Uterus (tissue), 4 donors: ENCODE data around the gene KCNA1. TPM values are rescaled to one million over a fixed set of nuclear protein-coding genes. Genes with fewer than 3 reads are reported as not detected.

Source experiments
- DNase-seq, 2 donors: peaks; one replicate each; pipeline ENCODE4 v3.0.0-alpha.2; 2019 to 2020
- H3K27ac ChIP-seq, 2 donors: fragments of 200-600 bp; sonication (generic); 1 replicate in 1 of 2; 2 replicates in 1 of 2; pipeline ENCODE4 v1.5.1; 2016 to 2018
- H3K27me3 ChIP-seq, 2 donors: fragments of 200-600 bp; sonication (generic); one replicate each; pipeline ENCODE4 v1.5.1; 2018 to 2019; ENCODE audit warnings: control low read depth in 1 of 2
- H3K36me3 ChIP-seq, 2 donors: fragments of 200-600 bp; sonication (generic); one replicate each; pipeline ENCODE4 v1.5.1; 2019; ENCODE audit warnings: control low read depth in 1 of 2
- H3K4me1 ChIP-seq, 2 donors: fragments of 200-600 bp; sonication (generic); one replicate each; pipeline ENCODE4 v1.5.1; 2018 to 2019; ENCODE audit warnings: control low read depth in 1 of 2
- H3K4me3 ChIP-seq, 2 donors: fragments of 200-600 bp; sonication (generic); 1 replicate in 1 of 2; 2 replicates in 1 of 2; pipeline ENCODE4 v1.5.1; 2018 to 2019; ENCODE audit warnings: mild to moderate bottlenecking in 1 of 2
- H3K9me3 ChIP-seq, 2 donors: fragments of 200-600 bp; sonication (generic); one replicate each; pipeline ENCODE4 v1.5.1; 2019; ENCODE audit warnings: control low read depth in 1 of 2
- POLR2A ChIP-seq, 2 donors: fragments of 450-650 bp; IDR thresholded peaks; one replicate each; pipeline ENCODE4 v1.6.1; 2016; ENCODE audit warnings: antibody characterized with exemption in 2 of 2, mild to moderate bottlenecking in 1 of 2, moderate library complexity in 1 of 2
- intact Hi-C: fragments of 100-400 bp; cut with DNase I; formaldehyde crosslinking; loops from one replicate; pipeline ENCODE4 v1.15.1; 2023; ENCODE audit warnings: low total_unique reads
- total RNA-seq, 4 donors: library from RNA; depleted of rRNA in 3 of 4; stranded (reverse); fragments of >200 nt in 3 of 4; gene quantifications; one replicate each; pipeline versions ENCODE4 v1.1.0 to v1.2.4, GENCODE V29; 2014 to 2023
- TF ChIP-seq, protein P1 (sequence below), 4 experiments: fragments of 200-600 bp in 2 of 4; fragments of 450-650 bp in 2 of 4; sonication (generic) in 2 of 4; IDR thresholded peaks; one replicate each; pipeline ENCODE4 v1.5.1; 2016 to 2019; ENCODE audit warnings: antibody characterized with exemption in 4 of 4, mild to moderate bottlenecking in 2 of 4, moderate library complexity in 1 of 4
- donor health status: DM: yes; HTN: yes; CAD: no.

Gene KCNA1
- total RNA-seq, 4 donors from 2014 or later, result under 0.01 to 2.4 (median 0.61) TPM; not detected in 1

DNA sequence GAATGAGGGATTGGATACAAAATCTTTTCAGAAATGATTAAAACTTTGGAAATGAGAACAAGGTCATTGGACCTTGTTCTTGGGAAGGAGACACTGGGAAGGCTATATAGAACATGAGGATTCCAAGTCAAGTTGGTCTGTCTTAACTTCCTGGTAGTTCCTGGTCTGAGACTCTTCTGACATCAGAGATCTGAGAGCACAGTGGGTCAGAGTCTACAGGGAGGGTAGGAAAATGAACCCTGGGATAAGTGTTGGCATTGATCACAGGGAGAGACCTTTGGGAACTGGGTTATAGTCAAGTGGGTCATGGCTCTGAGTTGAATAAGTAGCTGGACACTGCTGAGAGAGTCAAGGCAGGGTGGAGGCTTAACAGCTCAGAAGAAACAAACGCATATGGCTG lies 17.3 kb upstream of the KCNA1 start:
- Histone ChIP-seq H3K27ac (no peak overlapping the region), H3K27me3 (no peaks in the 10 kb centered on the region), H3K4me1 (no peaks in the 10 kb centered on the region), H3K4me3 (no peak overlapping the region), H3K36me3 (no peaks in the 10 kb centered on the region), H3K9me3 (no peaks in the 10 kb centered on the region)
- no peak for DNase-seq
- TF ChIP-seq POLR2A (IDR thresholded peaks at IDR 0.05), result no peak
- TF ChIP-seq, protein P1, sequence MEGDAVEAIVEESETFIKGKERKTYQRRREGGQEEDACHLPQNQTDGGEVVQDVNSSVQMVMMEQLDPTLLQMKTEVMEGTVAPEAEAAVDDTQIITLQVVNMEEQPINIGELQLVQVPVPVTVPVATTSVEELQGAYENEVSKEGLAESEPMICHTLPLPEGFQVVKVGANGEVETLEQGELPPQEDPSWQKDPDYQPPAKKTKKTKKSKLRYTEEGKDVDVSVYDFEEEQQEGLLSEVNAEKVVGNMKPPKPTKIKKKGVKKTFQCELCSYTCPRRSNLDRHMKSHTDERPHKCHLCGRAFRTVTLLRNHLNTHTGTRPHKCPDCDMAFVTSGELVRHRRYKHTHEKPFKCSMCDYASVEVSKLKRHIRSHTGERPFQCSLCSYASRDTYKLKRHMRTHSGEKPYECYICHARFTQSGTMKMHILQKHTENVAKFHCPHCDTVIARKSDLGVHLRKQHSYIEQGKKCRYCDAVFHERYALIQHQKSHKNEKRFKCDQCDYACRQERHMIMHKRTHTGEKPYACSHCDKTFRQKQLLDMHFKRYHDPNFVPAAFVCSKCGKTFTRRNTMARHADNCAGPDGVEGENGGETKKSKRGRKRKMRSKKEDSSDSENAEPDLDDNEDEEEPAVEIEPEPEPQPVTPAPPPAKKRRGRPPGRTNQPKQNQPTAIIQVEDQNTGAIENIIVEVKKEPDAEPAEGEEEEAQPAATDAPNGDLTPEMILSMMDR (IDR thresholded peaks at IDR 0.05), result no peak
- intact Hi-C loops, result no loop called here

DNA sequence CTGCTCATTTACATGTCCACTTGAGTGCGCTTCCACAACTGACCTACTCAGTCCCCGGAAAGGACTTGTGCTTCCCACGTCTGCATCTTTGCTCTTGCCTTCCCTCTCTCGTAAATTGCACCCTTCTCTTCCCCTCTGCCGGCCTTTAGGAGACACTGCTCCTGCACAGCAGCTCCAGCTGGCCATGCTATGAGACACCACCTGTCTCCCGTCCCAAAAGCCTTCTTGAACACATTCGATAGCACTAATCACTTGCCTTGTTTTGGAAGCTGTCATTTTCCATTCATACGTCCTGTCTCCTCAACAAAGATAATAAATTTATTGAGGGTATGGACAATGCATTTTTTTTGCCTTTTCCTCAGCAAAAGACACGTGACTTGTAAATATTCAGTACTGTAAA lies 15.7 kb upstream of the KCNA1 start:
- intact Hi-C loops, result no loop called here
- H3K4me3 ChIP-seq, result no peak overlapping the region
- DNase-seq, result no peak
- H3K9me3 ChIP-seq, result no peaks in the 10 kb centered on the region
- no peak overlapping the region for H3K27ac ChIP-seq
- TF ChIP-seq, protein P1 (IDR thresholded peaks at IDR 0.05), result no peak
- TF ChIP-seq POLR2A (IDR thresholded peaks at IDR 0.05), result no peak
- H3K4me1 ChIP-seq, result no peaks in the 10 kb centered on the region
- no peaks in the 10 kb centered on the region for H3K27me3 ChIP-seq
- H3K36me3 ChIP-seq, result no peaks in the 10 kb centered on the region

DNA sequence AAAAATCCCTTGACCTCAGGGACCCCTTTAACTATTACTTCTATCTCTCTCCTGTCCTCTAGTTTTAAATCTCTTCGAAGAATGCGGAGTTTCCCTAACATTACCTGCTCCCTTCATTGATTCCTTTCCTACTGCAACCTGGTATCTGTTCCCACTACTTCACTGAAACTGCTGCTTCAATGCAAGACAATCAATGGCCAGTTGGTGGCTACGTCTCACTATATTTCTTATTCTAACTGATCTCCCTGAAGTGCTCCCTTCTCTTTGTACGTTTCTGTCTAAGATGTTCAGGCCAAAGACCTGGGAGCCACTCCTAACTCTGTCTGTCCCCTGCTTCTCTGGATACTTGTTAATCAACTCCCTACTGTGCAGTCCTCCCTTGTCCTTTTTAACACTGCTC lies 10.3 kb upstream of the KCNA1 start:
- Histone ChIP-seq H3K9me3 (no peaks in the 10 kb centered on the region), H3K36me3 (no peaks in the 10 kb centered on the region), H3K4me1 (no peaks in the 10 kb centered on the region), H3K27ac (no peak overlapping the region), H3K4me3 (no peak overlapping the region), H3K27me3 (peaks cover 0 to 6% of the 10 kb centered on the region in 2 donors)
- TF ChIP-seq POLR2A (IDR thresholded peaks at IDR 0.05), result no peak
- no peak for DNase-seq
- intact Hi-C loops, result no loop called here

DNA sequence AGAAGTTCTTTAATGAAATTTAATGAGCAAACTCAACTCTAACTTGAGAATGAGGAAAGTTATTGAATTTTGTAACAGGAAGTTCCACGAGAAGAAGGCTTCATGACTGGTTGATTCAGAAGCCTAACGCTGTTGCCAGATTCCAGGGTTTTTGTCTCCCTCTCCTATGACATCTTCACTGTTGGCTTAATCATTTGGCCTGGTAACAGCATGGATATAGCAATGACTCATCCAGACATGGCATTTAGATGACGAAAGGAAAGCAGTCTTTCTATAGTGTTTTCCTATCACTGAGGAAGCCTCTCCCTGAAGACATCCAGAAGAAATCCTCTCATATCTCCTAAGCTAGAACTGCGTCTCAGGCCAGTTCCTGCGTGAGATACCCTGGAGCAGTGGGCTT lies 9.4 kb upstream of the KCNA1 start:
- no peaks in the 10 kb centered on the region for H3K4me1 ChIP-seq
- no peak for TF ChIP-seq POLR2A (IDR thresholded peaks at IDR 0.05)

DNA sequence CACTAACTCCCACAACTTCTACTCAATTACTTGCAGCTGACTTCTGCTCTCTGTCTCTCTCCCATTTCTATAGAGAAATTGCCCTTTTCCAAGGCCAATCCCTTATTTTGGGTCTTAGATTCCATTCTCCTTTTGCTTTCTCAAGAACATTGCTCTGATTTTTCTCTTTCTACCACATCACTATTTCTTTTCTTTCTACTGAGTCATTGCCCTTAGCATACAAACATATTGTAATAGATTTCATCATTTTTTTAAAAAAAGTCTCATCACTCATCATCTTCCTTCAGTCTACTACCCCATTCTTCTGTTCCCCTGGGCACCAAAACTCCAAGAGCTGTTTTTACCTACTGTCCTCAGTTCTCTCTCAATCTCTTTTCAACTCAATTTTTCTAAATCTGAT lies 4.4 kb upstream of the KCNA1 start:
- H3K36me3 ChIP-seq, result no peaks in the 10 kb centered on the region
- TF ChIP-seq, protein P1 (IDR thresholded peaks at IDR 0.05), result no peak
- no peak for TF ChIP-seq POLR2A (IDR thresholded peaks at IDR 0.05)
- peaks cover 0 to 10% of the 10 kb centered on the region in 2 donors for H3K4me1 ChIP-seq
- no peak for DNase-seq
- H3K9me3 ChIP-seq, result no peaks in the 10 kb centered on the region
- H3K4me3 ChIP-seq, result no peak overlapping the region
- H3K27ac ChIP-seq, result no peak overlapping the region
- H3K27me3 ChIP-seq, result peaks cover 0 to 20% of the 10 kb centered on the region in 2 donors
- intact Hi-C loops, result no loop called here

More for the DNA sequence above, 9.4 kb upstream of the KCNA1 start:
- no peak for DNase-seq
- Histone ChIP-seq H3K36me3 (no peaks in the 10 kb centered on the region), H3K9me3 (no peaks in the 10 kb centered on the region), H3K4me3 (no peak overlapping the region), H3K27me3 (peaks cover 0 to 6% of the 10 kb centered on the region in 2 donors), H3K27ac (no peak overlapping the region)
- intact Hi-C loops, result no loop called here

DNA sequence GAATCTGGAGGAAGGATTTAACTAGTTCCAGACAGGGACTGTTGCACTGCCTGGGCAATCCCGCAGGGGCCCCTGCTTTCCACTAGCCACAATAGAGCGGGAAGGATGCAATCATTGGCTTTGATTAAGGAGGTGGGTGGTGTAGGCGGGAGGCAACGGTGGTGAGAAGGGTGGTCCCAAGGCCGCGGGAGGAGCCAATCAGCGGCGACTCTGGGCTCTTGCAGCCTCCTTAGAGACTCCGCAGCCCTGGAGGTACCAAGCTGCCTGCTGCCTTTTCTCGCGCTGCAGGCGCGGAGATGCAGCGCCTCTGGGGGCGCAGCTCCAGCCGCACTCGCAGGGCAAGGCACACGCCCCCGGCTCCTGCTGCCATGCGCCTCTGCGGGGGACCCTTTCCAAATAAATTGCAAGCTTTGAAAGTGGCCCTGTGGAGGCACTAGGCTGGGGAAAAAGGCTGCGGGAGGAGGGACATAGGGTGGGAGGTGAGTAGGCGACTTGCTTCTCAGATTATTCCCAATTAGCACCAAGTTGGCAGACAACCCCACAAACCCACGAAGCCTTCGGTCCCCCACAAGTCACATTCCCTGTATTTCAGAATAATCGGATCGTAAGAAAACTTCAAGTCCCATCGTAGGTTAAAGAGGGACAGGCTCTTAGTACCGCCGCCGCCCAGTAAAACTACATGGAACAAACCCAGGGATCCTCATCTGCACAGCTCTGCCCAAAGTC lies 858 bp upstream of the KCNA1 start:
- no peak overlapping the region for H3K4me3 ChIP-seq

More for the DNA sequence above, 858 bp upstream of the KCNA1 start:
- H3K36me3 ChIP-seq, result no peaks in the 10 kb centered on the region
- peaks cover 7 to 26% of the 10 kb centered on the region in 2 donors for H3K27me3 ChIP-seq
- intact Hi-C loops, result no loop called here
- no peak for DNase-seq
- no peak overlapping the region for H3K27ac ChIP-seq
- H3K4me1 ChIP-seq, result peaks cover 0 to 15% of the 10 kb centered on the region in 2 donors
- no peaks in the 10 kb centered on the region for H3K9me3 ChIP-seq
- TF ChIP-seq POLR2A (IDR thresholded peaks at IDR 0.05), result no peak
- TF ChIP-seq, protein P1 (IDR thresholded peaks at IDR 0.05), result no peak
